K562 (cell line): Measurements from ENCODE around the gene SMG7. TPM values are rescaled to one million over a fixed set of nuclear protein-coding genes. Genes with fewer than 3 reads are reported as not detected.
A peak's percentile ranks its signal among the peaks of the same experiment; 100 is the strongest.

Experiments used
- MGA ChIP-seq: fragments of 450-650 bp; IDR thresholded peaks from 2 replicates; pipeline ENCODE4 v1.6.1; 2016; ENCODE audit warnings: mild to moderate bottlenecking, moderate library complexity
- TEAD1 ChIP-seq, 2 experiments: fragments of 450-650 bp in 1 of 2; sonication (generic) in 1 of 2; formaldehyde crosslinking; IDR thresholded peaks; 2 replicates each; pipeline versions ENCODE4 v1.4.0 to v1.8.0; 2020 to 2022; ENCODE audit warnings: mild to moderate bottlenecking in 2 of 2, missing genetic modification reagents in 1 of 2
- TFAP4 ChIP-seq: sonication (generic); formaldehyde crosslinking; IDR thresholded peaks from 2 replicates; pipeline ENCODE4 v1.8.0; 2022; ENCODE audit warnings: missing genetic modification reagents, mild to moderate bottlenecking, moderate library complexity, borderline replicate concordance
- polyA plus RNA-seq, 8 experiments: library from polyadenylated mRNA; depleted of rRNA in 4 of 8; stranded (reverse) in 5 of 8; unstranded in 3 of 8; fragments of >200 nt; fragmentation: Nextera tagmentation in 2 of 8; fragmentation: Illumina TruSeq in 1 of 8; extraction: Ambion mirVana in 2 of 8; extraction: Trizol in 1 of 8; gene quantifications; 2 replicates each; pipeline versions ENCODE4 v1.2.1 to v1.2.3, GENCODE V29; 2011 to 2014; ENCODE audit warnings: inconsistent platforms in 1 of 8, missing spikeins in 1 of 8
- total RNA-seq, 7 experiments: library from RNA; depleted of rRNA in 6 of 7; stranded (reverse); fragments of >200 nt in 6 of 7; fragmentation: Illumina TruSeq in 2 of 7; extraction: Trizol in 2 of 7; gene quantifications; 2 replicates each; pipeline versions ENCODE4 v1.2.1 to v1.2.3, GENCODE V29; 2011 to 2021; ENCODE audit warnings: low replicate concordance in 1 of 7
- TF ChIP-seq, protein P1 (sequence below), 2 experiments: fragments of 450-650 bp; IDR thresholded peaks; 2 replicates each; pipeline ENCODE4 v1.6.1; 2016; ENCODE audit warnings: mild to moderate bottlenecking in 2 of 2, borderline replicate concordance in 1 of 2, low read depth in 1 of 2, moderate library complexity in 1 of 2

Gene SMG7
- total and polyA plus RNA-seq, 9 of the 15 experiments (the other 6 are each of a cell fraction or from before 2014, with no cell fraction given) = 12.4 to 74.6 (median 29.0) TPM

DNA sequence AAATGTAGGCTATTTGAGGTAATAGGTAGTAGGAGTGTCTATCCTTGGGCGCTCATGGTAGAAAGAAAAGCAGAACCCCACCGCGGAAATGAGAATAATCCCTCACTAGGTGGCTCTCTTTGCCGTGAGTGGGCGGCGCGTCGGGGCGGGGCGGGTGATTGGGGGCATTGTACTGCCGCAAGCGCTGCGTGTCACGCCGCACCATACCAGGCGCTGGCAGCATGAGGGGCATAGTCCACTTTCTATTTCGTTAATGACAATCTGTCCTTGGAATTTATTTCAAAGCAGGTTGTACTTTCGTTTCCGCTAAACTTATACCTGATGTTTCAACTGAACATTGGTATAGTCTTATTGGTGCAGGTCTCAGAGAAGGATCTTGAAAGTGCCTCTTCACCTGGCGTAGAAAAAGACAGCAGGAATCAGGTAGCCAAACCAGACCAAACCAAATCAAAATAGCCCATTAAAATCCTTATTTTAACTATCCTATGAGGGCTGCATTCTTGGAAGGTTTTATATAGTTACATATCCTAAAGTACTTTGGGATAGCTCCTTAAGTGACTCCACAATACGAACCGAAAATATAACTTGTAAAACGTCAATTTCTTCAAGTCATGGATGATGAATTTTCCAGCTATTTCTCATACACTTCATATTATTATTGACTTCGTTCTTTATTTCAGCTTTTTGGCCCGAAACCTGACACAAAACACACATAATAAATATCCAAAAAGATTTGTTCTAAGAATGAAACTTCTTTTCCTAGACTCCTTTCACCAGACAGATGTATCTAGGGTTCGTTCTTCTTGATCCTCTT is 1.9 kb upstream of the SMG7 start (continued):
- TF ChIP-seq MGA (peak; percentile 13; the same call in 1 of the 2 replicates), TEAD1 (CRISPR knock-in tag; IDR thresholded peaks at IDR 0.05) (no peak; a peak in 1 of 4 replicates), TFAP4 (peak; percentile 59; the same call in 1 of the 2 replicates)
- TF ChIP-seq, protein P1, sequence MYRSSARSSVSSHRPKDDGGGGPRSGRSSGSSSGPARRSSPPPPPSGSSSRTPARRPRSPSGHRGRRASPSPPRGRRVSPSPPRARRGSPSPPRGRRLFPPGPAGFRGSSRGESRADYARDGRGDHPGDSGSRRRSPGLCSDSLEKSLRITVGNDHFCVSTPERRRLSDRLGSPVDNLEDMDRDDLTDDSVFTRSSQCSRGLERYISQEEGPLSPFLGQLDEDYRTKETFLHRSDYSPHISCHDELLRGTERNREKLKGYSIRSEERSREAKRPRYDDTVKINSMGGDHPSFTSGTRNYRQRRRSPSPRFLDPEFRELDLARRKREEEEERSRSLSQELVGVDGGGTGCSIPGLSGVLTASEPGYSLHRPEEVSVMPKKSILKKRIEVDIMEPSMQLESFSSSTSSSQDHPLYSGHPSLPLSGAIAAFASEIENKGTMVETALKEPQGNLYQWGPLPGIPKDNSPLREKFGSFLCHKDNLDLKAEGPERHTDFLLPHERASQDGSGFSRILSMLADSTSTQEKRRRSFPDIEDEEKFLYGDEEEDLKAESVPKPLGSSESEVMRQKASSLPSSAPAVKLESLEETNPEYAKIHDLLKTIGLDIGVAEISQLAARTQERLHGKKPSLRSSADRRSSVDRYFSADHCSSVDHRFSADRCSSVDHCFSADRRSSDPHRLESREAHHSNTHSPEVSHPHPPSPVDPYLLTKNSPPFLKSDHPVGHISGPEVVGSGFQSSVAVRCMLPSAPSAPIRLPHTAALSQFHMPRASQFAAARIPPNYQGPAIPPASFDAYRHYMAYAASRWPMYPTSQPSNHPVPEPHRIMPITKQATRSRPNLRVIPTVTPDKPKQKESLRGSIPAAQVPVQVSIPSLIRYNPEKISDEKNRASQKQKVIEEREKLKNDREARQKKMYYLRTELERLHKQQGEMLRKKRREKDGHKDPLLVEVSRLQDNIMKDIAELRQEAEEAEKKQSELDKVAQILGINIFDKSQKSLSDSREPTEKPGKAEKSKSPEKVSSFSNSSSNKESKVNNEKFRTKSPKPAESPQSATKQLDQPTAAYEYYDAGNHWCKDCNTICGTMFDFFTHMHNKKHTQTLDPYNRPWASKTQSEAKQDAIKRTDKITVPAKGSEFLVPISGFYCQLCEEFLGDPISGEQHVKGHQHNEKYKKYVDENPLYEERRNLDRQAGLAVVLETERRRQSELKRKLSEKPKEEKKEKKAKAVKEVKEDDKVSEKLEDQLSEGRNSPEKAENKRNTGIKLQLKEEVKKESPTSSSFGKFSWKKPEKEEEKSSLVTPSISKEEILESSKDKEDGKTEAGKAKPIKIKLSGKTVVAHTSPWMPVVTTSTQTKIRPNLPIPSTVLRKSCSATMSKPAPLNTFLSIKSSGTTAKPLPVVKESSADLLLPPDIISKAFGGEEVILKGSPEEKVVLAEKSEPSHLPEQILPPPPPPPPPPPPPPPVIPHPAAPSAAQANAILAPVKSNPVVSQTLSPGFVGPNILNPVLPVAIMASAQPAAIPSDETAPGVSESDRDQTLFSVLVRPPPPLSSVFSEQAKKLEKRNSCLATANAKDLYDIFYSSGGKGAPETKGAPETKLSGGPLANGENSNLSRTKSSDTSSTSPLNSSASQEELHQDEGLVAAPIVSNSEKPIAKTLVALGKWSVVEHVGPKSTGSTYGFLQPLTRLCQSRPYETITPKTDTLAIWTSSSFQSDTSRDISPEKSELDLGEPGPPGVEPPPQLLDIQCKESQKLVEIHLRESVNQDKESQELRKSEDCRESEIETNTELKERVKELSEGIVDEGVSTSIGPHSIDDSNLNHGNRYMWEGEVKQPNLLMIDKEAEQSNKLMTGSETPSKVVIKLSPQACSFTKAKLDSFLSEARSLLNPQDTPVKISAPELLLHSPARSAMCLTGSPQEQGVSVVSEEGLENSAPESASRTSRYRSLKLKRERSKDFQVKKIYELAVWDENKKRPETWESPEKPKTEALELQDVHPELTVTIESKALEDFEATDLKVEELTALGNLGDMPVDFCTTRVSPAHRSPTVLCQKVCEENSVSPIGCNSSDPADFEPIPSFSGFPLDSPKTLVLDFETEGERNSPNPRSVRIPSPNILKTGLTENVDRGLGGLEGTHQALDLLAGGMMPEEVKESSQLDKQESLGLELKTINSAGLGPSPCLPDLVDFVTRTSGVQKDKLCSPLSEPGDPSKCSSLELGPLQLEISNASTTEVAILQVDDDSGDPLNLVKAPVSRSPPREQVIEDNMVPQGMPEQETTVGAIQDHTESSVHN (IDR thresholded peaks at IDR 0.05; ENCODE audit: borderline replicate concordance in 1 of 2, low read depth in 1 of 2) = no peak
